MV-4-11 (cell line): ENCODE measurements around the gene SLC16A8.
"Not testable (repeated sequence)": the region's sequence is repeated elsewhere in the genome, so short reads cannot be mapped to it uniquely, and the experiment has no call there.

Source experiments
- DNase-seq: peaks from one replicate; lab custom pipeline; 2025; lab: John Stamatoyannopoulos, UW

Gene SLC16A8

DNA sequence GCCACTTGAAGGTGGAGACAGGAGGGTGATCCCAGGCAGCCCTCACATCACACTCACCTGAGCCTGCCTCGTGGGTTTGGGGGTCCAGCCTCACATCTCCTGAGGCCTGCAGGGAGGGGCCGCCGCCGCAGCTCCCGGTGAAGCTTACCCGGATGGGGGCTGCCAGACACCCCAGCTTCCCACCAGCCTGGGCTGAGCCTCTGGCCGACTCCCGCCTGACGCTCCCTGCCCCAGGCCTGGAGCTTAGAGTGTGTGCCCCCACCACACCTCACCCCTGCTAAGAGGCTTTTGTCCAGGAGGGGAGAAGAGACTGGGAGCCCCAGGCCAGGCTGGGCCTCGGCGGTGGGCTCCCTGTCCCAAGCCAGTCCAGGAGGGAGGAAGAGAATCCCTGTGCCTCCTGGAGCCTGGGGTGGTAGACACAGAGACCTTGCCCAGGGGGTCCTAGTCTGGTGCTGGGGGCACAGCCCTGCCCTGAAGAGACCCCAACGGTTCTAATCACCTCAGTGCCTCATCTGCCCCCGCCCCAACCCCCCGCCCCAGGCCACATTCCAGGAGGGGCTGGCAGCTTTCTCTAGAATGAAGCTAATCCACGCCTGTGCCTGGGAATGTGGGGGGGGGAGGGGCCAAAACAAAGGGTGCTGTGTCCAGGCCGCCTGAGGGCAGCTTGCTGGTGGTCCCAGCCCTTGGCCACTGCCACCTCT lies at the start of gene SLC16A8:
SLC16A8 (minus strand) TSS at position 254 of the 701 bp plus-strand sequence. CDS start 1,311 bp downstream, outside the sequence.
- DNase-seq = no peak

GRCh38 chr22:38133331-38133730 lies 49.3 kb upstream of the SLC16A8 start:
- no peak for DNase-seq

DNA sequence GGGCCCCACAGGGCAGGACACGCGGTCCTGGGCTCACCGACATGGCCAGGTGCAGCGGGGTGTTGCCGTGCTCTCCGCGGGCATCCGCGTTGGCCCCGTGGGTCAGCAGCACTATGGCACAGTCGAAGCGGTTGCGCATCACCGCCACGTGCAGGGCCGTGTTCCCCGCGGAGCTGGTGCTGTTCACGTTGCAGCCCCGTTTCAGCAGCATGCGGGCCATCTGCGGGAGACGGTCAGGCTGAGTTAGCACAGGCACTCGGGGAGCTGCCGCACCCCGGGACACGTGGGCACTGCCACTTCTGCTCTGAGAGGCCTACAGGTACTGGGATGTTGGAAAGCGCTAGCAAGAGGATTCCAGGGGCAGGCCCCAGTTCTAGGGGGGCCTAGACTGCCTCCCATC lies 48.8 kb upstream of the SLC16A8 start:
- no peak for DNase-seq

- no peak for DNase-seq
Measured at GRCh38 chr22:38132136-38132535, 48.2 kb upstream of the SLC16A8 start.

GRCh38 chr22:38131399-38131798 lies 47.4 kb upstream of the SLC16A8 start:
- no peak for DNase-seq

DNA sequence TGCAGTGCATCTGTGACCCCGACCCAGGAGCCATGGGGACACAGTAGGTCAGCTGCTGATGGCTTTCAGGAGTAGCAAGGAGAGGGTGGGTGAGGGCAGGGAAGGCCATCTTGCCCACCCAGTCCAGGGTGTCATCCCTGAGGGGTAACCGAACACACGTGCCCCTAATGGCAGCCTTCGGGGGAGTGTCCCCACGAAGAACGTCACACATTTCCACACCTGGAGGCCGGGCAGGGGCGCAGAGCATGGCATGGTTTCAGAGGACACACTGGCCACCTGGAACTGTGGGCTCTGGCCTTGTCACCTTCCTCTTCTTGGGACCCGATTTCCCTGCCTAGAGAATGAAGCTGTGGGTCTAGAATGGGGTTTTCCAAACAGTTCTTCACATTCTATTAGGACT lies 45.9 kb upstream of the SLC16A8 start:
- DNase-seq = no peak

DNA sequence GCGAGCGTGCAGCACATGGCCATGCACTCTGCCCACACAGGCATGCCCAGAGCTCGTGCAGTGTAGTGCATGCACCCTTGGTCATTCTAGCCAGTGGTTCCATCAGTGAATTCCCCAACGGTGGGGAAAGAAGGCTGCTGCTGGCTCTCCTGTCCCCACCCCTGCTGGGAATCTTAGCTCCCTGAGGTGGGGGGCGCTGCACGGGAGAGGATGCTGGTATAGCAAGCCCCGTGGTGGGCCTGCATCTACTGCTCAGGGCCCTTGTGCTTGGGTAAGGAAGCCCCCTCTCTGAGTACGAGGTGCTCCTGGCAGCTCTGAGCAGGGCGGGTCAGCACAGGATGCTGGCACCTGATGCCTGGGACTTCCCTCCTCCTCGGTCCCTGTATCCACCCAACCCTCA lies 45.0 kb upstream of the SLC16A8 start:
- DNase-seq = no peak

GRCh38 chr22:38127869-38128268 lies 43.9 kb upstream of the SLC16A8 start:
- no peak for DNase-seq

DNA sequence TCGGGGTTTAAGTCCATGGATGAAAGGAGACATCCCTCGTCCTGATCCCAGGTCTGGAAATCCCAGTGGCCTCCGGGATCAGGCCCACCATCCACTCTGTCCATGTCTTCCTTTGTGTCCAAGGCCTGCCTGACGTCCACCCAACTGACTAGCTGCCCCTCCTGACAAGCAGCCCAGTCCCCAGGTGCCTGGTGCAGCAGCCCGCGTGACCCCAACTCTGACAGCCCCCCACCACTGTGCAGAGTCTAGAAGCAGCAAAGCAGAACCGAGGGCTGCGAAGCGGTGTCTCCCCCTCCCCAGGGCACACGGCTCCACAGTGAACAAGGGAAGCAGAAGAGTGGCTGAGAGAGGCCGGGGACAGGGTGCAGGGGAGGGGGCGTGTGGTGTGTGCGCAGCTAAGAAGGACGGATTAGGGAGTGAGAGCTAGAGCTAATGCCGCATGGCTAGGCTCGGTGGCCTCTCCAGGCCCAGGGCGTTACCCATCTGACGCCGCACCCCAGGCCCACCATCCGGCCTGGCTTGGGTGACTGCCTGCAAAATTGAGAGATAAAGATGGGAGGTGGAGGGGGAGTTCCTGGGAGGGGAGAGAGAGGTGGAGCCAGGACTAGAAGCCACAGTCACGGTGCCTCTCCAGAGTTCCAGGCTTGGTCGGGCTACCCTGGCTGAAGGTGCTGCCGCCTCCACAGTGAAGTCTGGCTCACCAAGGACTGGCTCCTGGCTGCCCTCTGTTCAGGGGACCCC lies 43.1 kb upstream of the SLC16A8 start:
- no peak for DNase-seq

DNA sequence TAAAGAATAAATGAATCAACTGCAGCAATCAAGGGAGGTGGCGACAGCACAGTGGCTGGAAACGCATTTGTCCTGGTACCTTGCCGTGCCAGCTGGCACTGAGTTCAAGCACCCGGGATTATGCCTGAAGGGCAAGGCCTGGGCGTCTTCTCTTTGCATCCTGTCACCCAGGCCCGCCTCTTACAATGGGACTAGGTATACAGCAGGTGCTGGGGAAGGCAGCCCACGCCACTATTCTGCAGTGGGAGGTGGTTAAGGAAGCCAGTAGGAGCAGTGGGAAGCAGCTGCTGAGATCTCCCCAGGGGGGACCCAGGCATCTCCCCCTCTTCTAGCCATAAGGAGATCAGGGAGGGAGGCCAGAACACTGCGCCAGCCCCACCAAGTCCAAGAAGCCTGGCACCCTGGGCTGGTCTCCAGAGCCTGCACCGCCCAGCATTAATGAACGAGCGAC lies 41.8 kb upstream of the SLC16A8 start:
- DNase-seq = no peak

- no peak for DNase-seq
Measured at GRCh38 chr22:38125038-38125610, 41.1 kb upstream of the SLC16A8 start.

DNA sequence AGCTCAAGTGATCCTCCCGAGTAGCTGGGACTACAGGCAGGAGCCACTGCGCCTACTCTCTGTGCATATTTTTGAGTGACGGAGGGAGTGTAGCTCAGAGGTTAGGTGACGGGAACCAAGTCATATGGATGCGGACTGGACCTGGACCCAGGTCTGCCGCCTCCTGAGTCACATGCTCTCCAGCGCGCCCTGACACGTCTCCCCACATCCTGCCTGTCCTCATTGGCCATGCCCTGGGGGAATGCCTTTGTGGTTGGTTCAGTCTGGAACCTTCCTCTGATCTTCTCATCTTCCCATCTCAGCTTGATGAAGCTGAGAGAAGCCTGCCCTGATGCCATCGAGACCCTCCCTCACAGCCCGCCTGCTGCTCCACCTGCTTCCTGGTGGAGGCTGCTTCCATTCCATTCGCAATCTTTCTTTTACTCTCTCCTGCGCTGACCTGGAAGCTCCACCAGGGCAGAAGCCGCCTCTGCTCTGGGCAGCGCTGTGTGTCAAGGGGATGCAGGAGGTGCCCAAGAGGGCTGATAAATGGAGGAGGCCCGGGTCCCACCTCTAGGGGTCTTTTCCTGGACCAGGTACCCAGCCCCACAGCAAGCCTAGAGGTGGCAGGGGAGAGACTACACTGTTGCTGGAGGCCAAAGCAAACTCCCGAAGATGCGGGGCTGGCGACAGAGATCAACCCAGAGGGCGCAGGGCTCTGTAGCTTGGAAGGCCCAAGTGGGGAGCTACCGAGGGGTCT lies 40.4 kb upstream of the SLC16A8 start:
- no peak for DNase-seq

DNA sequence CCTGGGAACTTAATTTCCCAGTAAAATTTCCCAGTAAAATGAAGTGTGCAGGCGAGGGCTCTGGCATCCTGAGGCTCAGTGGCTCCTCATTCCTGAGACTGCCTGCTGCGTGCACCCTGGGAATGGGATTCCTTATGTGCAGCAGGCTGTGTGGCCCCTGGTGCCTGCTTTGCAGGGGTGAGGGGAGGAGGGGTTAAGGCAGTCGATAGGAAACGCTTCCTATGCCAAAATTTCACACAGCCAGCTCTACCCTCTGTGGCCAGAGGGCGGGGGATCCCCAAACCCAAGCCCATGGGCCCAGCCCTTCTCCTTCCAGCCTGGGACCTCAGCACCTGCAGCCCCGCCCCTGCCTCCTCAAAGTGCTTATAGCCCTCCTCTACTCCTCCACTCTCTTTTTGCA lies 38.6 kb upstream of the SLC16A8 start:
- no peak for DNase-seq

- DNase-seq = no peak
Measured at GRCh38 chr22:38120359-38121110, 36.6 kb upstream of the SLC16A8 start.

DNA sequence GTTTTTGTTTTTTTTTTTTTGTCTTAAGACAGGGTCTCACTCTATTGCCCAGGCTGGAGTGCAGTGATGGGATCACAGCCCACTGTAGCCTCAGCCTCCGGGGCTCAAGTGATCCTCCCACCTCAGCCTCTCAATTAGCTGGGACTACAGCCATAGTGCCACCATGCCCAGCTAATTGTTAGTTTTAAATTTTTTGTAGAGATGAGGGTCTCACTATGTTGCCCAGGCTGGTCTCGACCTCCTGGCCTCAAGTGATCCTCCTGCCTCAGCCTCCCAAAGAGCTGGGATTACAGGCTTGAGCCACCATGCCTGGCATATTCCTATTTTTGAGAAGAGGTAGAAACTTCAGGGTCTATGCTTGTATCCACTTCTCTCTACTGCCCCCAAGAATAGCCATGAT lies 34.8 kb upstream of the SLC16A8 start:
- not testable (repeated sequence) for DNase-seq

DNA sequence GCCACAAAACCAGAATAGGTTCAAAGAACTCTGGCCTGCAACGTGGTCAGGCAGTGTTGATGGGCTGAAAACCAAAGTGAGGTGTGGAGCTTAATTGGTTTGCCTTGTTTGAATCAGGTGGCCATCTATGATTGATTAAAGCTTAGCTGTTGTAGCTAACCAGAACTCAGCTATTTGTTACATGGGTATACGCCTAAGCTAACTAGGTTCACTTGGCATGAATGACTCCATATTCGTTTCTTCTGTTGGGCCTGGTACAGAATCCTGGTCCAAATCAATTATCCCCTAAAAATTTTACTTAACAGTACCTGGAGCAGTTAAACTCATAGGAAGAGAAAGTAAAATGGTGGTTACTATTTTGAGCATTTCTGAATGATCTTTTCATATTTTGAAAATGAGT lies 34.2 kb upstream of the SLC16A8 start:
- DNase-seq = no peak

DNA sequence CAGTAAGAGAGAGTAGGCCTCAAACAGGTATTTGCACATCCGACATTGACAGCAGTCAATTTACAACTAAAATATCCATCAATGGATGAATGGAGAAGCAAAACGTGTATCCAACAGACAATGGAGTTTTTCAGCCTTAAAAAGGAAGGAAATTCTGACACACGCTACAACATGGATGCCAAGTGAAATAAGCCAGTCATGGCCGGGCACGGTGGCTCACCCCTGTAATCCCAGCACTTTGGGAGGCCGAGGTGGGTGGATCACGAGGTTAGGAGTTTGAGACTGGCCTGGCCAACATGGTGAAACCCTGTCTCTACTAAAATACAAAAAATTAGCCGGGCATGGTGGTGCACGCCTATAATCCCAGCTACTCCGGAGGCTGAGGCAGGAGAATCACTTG lies 33.6 kb upstream of the SLC16A8 start:
- not testable (repeated sequence) for DNase-seq

GRCh38 chr22:38115423-38116205 lies 31.6 kb upstream of the SLC16A8 start:
- no peak for DNase-seq

DNA sequence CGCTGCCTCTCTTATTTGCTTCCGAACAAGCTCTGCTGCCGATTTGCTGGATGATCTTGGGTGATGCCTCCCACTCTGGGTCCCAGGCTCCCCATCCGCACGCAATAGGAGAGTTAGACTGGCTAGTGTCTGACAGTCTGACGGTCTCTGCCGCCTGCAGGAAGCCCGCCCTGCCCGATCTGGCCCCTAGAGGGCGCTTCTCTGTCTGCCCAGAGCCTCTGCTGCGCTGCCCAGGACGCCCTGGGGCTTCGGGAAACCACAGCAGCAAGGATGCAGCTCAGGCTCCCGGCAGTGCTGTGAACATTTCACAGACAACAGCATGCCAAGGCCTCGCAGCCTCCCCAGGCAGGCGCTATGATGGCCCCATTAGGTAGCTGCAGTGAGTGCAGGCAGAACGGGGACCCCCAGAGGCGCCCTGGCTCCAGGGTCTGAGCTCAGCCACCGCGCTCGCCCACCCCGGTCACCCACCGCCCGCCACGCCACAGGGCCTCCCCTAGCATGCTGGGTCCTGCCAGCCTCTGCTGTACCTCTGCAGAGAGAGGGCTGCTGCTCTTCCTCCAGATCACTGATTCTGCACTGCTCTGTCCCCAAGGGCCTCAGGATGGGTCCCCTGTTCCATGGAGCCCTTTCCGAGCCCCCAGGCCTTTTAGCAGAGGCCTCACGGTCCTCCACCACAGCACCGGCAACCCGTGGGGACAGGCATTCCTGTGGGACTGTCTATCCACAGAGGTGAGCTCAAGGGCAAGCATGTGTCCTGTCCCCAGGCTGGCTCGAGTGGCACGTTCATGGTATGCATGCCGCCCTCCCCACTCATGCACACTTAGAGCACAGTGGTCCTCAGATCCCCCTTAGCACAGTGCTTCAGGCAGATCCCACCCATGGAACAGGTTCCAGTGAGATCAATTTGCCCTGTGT lies 30.8 kb upstream of the SLC16A8 start:
- peak; percentile 62 for DNase-seq

- DNase-seq = no peak
Measured at GRCh38 chr22:38112381-38112780, 28.4 kb upstream of the SLC16A8 start.
